NCI-H2029 treated with DMSO at 0.1 percent for 48 hours (cell line): Measurements from ENCODE around the gene KDELR1.

Experiments used
- DNase-seq: peaks from one replicate; lab custom pipeline; 2025; lab: John Stamatoyannopoulos, UW

KDELR1 gene

GRCh38 chr19:48342414-48342738 is 49.0 kb downstream of the KDELR1 start:
- no peak for DNase-seq

- DNase-seq = no peak
Observed at GRCh38 chr19:48341515-48342413, 49.6 kb downstream of the KDELR1 start.

GRCh38 chr19:48340995-48341394 is 50.4 kb downstream of the KDELR1 start:
- DNase-seq = no peak

- no peak for DNase-seq
Observed at GRCh38 chr19:48338802-48339503, 52.4 kb downstream of the KDELR1 start.

- no peak for DNase-seq
Observed at GRCh38 chr19:48338253-48338755, 53.0 kb downstream of the KDELR1 start.

GRCh38 chr19:48333467-48334384 is 57.6 kb downstream of the KDELR1 start:
- peak; percentile 53 for DNase-seq

- DNase-seq = peak; percentile 97
Observed at GRCh38 chr19:48332662-48333466, 58.5 kb downstream of the KDELR1 start.
